ENCODE measurements around the gene CFAP52.
"Not testable (repeated sequence)": the region's sequence is repeated elsewhere in the genome, so short reads cannot be mapped to it uniquely, and the experiment has no call there.

- not testable (repeated sequence) for TF ChIP-seq POLR2AphosphoS5, POLR2A (IDR thresholded peaks at IDR 0.05)
Measured at GRCh38 chr17:9640388-9640787, 63.9 kb downstream of the CFAP52 start.

Measured in spleen (tissue), 3 donors.